ENCODE data around the gene PPP6R3. TPM values are rescaled to one million over a fixed set of nuclear protein-coding genes. Genes with fewer than 3 reads are reported as not detected.
A peak's percentile ranks its signal among the peaks of the same experiment; 100 is the strongest.

Gene PPP6R3
- total RNA-seq, 2 experiments from 2014 or later = 108 to 110 TPM

DNA sequence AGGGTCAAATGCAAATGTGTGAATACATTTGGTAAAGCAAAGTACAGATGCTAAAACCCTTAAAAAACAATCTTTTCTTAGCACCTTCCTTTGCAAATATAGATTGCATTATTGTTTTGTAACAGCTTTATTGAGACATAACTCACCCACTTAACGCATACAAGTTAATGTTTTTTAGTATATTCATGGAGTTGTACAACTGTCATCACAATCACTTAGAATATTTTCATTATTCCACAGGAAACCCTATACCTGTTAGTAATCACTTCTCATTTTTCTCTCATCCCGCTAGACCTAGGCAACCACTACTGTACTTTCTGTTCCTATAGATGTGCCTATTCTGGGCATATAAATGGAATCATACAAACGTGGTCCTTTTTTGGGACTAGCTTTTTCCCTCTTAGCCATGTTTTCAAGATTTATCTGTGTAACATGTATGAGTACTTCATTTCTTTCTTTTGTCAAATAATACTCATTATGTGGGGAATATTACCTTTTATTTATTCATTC lies 34.7 kb downstream of the PPP6R3 start:
- no peaks in the 10 kb centered on the region for H3K27me3 Mint-ChIP-seq

DNA sequence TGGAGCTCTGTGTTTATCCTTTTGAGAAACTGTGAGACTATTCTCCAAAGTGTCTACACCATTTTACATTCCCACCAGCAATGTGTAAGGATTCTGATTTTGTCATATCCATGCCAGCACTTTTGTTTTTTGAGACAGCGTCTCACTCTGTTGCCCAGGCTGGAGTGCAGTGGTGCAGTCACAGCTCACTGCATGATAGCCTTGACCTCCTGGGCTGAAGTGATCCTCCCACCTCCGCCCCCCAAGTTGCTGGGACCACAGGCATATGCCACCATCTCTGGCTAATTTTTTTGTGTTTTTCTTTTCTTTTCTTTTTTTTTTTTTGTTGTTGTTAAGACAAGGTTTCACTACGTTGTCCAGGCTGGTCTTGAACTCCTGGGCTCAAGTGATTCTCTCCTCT lies 35.3 kb downstream of the PPP6R3 start:
- ChIA-PET CTCF (interaction anchor here (1.3 kb wide), 1 partner anchor 89 kb away, joined by 3 read pairs; no protein-coding TSS in a partner anchor), POLR2A (no interaction called here)
- intact Hi-C loops (cut with micrococcal nuclease) = no loop called here
- H3K4me1 Mint-ChIP-seq (ENCODE audit: low read depth) = peaks cover 70% of the 10 kb centered on the region
- H3K9me3 Mint-ChIP-seq = no peaks in the 10 kb centered on the region
- no peak overlapping the region for H3K27ac Mint-ChIP-seq
- DNase-seq = no peak
- H3K27me3 Mint-ChIP-seq = no peaks in the 10 kb centered on the region
- no peak overlapping the region for H3K4me3 Mint-ChIP-seq
- H3K36me3 Mint-ChIP-seq = no peaks in the 10 kb centered on the region

More for the DNA sequence above, 34.7 kb downstream of the PPP6R3 start:
- no peak for DNase-seq
- Mint-ChIP-seq H3K36me3 (no peaks in the 10 kb centered on the region), H3K4me3 (no peak overlapping the region), H3K27ac (no peak overlapping the region), H3K4me1 (ENCODE audit: low read depth) (peaks cover 72% of the 10 kb centered on the region), H3K9me3 (no peaks in the 10 kb centered on the region)
- POLR2A ChIA-PET = no interaction called here
- intact Hi-C loops (cut with micrococcal nuclease) = no loop called here
- CTCF ChIA-PET = interaction anchor here (1.3 kb wide), 1 partner anchor 90 kb away, joined by 3 read pairs; no protein-coding TSS in a partner anchor

DNA sequence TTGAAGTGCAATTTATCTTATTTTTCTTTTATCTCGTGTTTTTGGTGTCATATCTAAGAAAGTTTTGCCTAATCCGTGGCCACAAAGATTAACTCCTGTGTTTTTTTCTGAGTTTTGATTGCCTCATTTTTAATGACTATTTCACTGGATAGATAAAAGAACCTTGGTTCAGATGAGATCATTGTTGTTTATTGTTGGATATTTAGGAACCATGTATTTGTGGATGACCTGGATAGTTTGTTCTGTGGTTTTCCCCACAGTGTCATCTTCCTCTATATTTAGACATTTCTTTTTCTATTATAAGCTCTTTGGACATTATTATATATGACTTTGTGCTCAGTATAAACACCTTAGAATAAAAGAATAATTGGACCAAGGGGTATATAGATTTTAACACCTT lies 37.2 kb downstream of the PPP6R3 start:
- H3K9me3 Mint-ChIP-seq = no peaks in the 10 kb centered on the region
- DNase-seq = no peak
- peaks cover 71% of the 10 kb centered on the region for H3K4me1 Mint-ChIP-seq (ENCODE audit: low read depth)
- H3K27me3 Mint-ChIP-seq = no peaks in the 10 kb centered on the region
- intact Hi-C loops (cut with micrococcal nuclease) = no loop called here
- H3K27ac Mint-ChIP-seq = no peak overlapping the region
- ChIA-PET CTCF (no interaction called here), POLR2A (no interaction called here)
- no peak overlapping the region for H3K4me3 Mint-ChIP-seq
- H3K36me3 Mint-ChIP-seq = no peaks in the 10 kb centered on the region

DNA sequence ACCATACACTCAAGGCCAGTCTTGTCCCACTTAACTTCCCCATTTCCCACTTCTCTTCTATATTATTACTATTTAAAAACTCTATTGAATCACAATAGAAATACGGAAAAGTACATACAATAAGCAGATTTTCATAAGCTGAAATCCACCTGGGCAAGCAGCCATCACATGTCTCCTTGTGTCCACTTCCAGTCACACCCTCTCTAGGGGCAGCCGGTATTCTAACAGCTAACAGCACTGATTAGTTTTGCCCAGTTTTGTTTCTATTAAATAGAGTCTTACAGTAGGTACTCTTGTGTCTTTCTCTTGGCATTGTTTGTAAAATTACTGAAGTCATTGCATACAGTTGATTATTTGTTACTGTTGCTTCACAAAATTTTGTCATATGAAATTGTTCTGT lies 37.8 kb downstream of the PPP6R3 start:
- DNase-seq = no peak
- Mint-ChIP-seq H3K4me1 (ENCODE audit: low read depth) (peaks cover 70% of the 10 kb centered on the region), H3K36me3 (no peaks in the 10 kb centered on the region), H3K4me3 (no peak overlapping the region), H3K9me3 (no peaks in the 10 kb centered on the region), H3K27me3 (no peaks in the 10 kb centered on the region), H3K27ac (no peak overlapping the region)
- POLR2A ChIA-PET = no interaction called here
- CTCF ChIA-PET = no interaction called here
- intact Hi-C loops (cut with micrococcal nuclease) = no loop called here

DNA sequence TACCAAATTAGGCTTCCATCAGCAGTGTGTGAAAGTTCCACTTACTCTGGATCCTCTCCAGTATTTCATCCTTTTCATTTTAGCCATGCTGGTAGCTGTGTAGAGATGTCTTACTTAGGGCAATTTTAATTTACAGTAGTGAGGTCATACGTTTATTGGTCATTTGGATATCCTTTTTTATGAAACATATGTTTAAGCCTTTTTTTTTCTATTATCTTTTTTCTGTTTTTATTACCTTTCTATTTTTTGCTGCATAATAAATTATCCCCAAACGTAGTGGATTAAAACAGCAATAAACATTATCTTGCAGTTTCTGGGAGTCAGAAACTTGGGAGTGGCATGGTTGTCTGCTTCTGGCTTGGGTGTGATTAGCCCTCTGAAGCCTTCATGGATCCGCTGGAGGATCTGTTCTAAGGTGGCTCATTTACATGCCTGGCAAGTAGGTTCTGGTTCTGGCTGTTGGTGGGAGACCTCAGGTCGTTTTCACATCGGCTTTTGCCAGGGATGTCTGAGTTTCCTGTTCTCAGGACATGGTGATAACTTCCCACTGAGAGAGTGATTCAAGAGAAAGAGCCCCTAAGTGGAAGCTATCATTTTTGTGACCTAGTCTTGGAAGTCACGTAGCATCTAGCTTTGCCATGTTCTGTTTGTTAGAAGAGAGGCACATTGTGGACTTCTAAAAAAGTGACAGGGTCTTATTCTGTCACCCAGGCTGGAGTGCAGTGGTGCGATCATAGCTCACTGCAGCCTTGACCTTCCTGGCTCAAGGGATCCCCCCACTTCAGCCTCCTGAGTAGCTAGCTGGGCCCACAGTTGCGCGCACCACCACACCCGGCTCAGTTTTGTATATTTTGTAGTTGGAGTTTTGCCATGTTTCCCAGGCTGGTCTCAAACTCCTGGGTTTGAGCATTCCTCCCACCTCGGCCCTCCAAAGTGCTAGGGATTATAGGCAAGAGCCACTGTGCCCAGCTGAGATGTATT lies 38.6 kb downstream of the PPP6R3 start:
- no peak for DNase-seq
- Mint-ChIP-seq H3K27ac (peak overlapping the region; percentile 21), H3K4me3 (no peak overlapping the region), H3K9me3 (no peaks in the 10 kb centered on the region), H3K36me3 (no peaks in the 10 kb centered on the region), H3K4me1 (ENCODE audit: low read depth) (peaks cover 78% of the 10 kb centered on the region), H3K27me3 (no peaks in the 10 kb centered on the region)
- intact Hi-C loops (cut with micrococcal nuclease) = no loop called here
- ChIA-PET CTCF (no interaction called here), POLR2A (no interaction called here)

DNA sequence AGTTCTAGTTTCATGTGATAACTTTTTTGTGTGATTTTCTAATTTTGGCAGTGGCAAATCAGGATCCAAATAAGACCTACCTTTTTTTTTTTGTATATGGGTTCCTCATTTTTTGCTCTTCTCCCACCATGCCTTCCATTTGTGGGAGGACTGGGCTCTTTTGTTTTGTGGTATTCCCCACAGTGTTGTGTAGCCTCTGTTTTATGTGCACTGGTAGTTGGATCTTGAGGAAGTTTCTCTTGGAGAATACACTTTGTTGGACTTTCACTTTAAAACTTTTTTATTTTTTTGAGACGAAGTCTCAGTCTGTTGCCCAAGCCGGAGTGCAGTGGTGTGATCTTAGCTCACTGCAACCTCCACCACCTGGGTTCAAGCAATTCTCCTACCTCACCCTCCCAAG lies 39.7 kb downstream of the PPP6R3 start:
- H3K27me3 Mint-ChIP-seq = no peaks in the 10 kb centered on the region
- H3K36me3 Mint-ChIP-seq = no peaks in the 10 kb centered on the region
- POLR2A ChIA-PET = no interaction called here
- H3K9me3 Mint-ChIP-seq = no peaks in the 10 kb centered on the region
- DNase-seq = no peak
- CTCF ChIA-PET = no interaction called here
- peaks cover 80% of the 10 kb centered on the region for H3K4me1 Mint-ChIP-seq (ENCODE audit: low read depth)
- intact Hi-C loops (cut with micrococcal nuclease) = no loop called here
- H3K4me3 Mint-ChIP-seq = no peak overlapping the region
- no peak overlapping the region for H3K27ac Mint-ChIP-seq

DNA sequence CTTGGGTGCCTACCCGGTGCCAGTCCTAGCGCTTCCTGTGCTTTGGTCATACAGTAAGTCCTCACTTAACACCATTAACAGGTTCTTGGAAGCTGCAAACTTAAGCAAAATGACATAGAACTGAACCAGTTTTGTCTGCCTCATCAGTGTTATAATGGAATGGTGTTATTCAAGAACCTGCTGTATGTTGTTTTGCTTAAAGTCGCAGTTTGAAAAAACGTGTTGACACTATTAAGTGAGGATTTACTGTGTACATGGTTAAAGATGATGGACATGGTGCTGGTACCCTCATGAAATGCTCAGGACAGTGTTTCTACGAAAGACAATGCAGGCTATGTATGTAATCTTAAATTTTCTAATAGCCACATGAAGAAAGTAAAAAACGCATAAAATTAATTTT lies 41.3 kb downstream of the PPP6R3 start:
- Mint-ChIP-seq H3K4me3 (no peak overlapping the region), H3K27ac (no peak overlapping the region), H3K4me1 (ENCODE audit: low read depth) (peaks cover 79% of the 10 kb centered on the region), H3K36me3 (peaks cover 3% of the 10 kb centered on the region), H3K27me3 (no peaks in the 10 kb centered on the region), H3K9me3 (no peaks in the 10 kb centered on the region)
- DNase-seq = no peak
- POLR2A ChIA-PET = no interaction called here
- CTCF ChIA-PET = no interaction called here
- intact Hi-C loops (cut with micrococcal nuclease) = no loop called here

DNA sequence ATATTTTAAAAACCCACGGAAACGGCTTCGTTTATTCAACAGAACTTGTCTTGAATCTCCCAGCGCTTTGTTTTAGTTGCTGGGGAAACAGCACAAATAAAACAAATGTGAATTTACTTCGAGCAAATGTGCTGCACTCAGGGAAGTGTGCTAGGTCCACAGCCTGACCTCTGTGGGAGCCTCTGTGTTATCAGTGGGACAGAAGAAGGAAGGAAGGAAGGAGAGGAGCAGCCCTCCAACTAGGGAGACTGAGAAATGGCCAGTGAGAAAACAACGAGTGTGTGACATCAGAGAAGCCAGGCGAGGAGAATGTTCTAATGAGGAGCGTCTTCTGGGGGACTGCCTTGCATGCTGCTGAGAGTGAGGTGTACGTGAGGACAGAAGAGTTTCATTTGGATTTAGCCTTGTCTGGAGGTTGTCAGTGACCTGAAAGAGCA lies 42.7 kb downstream of the PPP6R3 start:
- POLR2A ChIA-PET = no interaction called here
- Mint-ChIP-seq H3K27me3 (no peaks in the 10 kb centered on the region), H3K9me3 (no peaks in the 10 kb centered on the region)

DNA sequence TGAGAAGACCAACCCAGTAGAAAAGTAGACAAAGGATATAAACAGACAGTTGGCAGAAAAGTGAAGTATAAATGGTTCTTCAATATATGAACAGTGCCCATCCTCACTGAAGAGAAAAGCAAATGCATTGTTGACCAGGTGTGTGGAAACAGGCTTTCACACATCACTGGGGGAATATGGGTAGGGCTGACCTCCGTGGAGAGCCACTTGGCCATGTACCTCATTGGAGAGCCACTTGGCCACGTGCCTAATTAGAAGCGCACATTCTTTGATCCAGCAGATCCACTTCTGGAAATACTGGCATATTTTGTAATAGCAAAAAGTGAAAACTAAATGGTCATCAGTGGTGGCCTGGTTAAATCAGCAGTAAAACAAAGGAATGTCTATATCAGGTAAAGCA lies 43.2 kb downstream of the PPP6R3 start:
- Mint-ChIP-seq H3K27ac (no peak overlapping the region), H3K4me1 (ENCODE audit: low read depth) (peaks cover 78% of the 10 kb centered on the region), H3K36me3 (peaks cover 4% of the 10 kb centered on the region), H3K4me3 (no peak overlapping the region), H3K9me3 (no peaks in the 10 kb centered on the region), H3K27me3 (no peaks in the 10 kb centered on the region)
- POLR2A ChIA-PET = no interaction called here
- no peak for DNase-seq
- intact Hi-C loops (cut with micrococcal nuclease) = no loop called here
- CTCF ChIA-PET = interaction anchor here (0.6 kb wide), 1 partner anchor 10 kb away, joined by 3 read pairs; no protein-coding TSS in a partner anchor

More for the DNA sequence above, 42.7 kb downstream of the PPP6R3 start:
- CTCF ChIA-PET = no interaction called here
- peaks cover 4% of the 10 kb centered on the region for H3K36me3 Mint-ChIP-seq
- no peak overlapping the region for H3K4me3 Mint-ChIP-seq
- H3K4me1 Mint-ChIP-seq (ENCODE audit: low read depth) = peaks cover 78% of the 10 kb centered on the region
- intact Hi-C loops (cut with micrococcal nuclease) = no loop called here
- no peak for DNase-seq
- H3K27ac Mint-ChIP-seq = no peak overlapping the region

DNA sequence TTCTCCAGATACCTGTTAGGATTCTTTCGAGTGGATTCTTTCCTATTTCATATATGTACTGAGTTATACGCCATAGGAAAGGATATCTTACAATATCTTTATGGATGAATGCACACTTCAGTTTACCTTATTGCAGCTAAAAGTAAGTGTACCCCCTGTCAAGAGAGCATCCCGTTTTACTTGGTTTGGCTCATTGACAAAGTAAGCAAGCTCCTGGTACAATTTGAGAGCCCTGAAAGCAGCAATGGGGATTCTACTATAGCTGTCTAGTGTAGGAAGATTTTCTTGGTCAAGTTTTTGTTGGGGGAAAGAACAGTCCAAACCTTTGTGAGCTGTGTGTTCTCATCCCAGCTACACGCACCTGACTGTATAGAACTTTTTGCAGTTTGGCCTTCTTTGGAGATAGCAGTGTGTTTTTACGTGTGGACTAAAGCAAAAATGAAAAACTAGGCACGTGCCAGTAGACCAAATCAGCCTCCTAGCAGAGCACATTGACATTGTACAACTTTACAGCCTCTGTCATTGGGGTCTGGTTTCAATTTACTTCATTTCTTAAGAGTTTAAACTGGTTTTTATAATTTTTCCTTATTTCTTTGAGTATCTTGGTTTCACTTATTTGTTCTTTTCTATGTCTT lies 44.0 kb downstream of the PPP6R3 start:
- peaks cover 6% of the 10 kb centered on the region for H3K36me3 Mint-ChIP-seq
- CTCF ChIA-PET = interaction anchor here (0.6 kb wide), 1 partner anchor 9 kb away, joined by 3 read pairs; no protein-coding TSS in a partner anchor
- no peak overlapping the region for H3K4me3 Mint-ChIP-seq
- POLR2A ChIA-PET = no interaction called here
- H3K9me3 Mint-ChIP-seq = no peaks in the 10 kb centered on the region
- no peak overlapping the region for H3K27ac Mint-ChIP-seq
- no peak for DNase-seq
- peaks cover 75% of the 10 kb centered on the region for H3K4me1 Mint-ChIP-seq (ENCODE audit: low read depth)
- intact Hi-C loops (cut with micrococcal nuclease) = no loop called here
- no peaks in the 10 kb centered on the region for H3K27me3 Mint-ChIP-seq

DNA sequence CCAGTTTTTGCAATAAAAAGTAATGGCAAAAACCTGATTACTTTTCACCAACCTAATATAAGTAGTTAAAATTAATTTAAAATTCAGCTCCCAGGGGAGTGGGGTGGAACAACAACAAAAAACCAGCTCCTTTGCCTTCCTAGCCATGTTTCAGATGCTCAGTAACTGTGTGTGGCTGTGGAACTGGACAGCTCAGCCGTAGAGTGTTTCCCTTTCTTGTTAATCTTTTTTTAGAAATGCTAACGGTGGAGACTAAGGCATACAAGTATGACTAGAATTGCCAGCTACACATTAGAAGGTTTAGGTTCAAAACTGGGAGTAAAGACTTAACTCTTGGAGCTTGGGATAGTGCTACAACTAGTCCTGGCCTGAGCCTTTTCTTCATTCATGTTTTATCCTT lies 45.0 kb downstream of the PPP6R3 start:
- DNase-seq = no peak
- POLR2A ChIA-PET = no interaction called here
- intact Hi-C loops (cut with micrococcal nuclease) = no loop called here
- H3K4me3 Mint-ChIP-seq = no peak overlapping the region
- H3K36me3 Mint-ChIP-seq = peaks cover 6% of the 10 kb centered on the region
- no peaks in the 10 kb centered on the region for H3K9me3 Mint-ChIP-seq
- no peaks in the 10 kb centered on the region for H3K27me3 Mint-ChIP-seq
- CTCF ChIA-PET = interaction anchor here (2.4 kb wide), 1 partner anchor 79 kb away, joined by 6 read pairs; no protein-coding TSS in a partner anchor
- H3K4me1 Mint-ChIP-seq (ENCODE audit: low read depth) = peaks cover 71% of the 10 kb centered on the region
- H3K27ac Mint-ChIP-seq = no peak overlapping the region

DNA sequence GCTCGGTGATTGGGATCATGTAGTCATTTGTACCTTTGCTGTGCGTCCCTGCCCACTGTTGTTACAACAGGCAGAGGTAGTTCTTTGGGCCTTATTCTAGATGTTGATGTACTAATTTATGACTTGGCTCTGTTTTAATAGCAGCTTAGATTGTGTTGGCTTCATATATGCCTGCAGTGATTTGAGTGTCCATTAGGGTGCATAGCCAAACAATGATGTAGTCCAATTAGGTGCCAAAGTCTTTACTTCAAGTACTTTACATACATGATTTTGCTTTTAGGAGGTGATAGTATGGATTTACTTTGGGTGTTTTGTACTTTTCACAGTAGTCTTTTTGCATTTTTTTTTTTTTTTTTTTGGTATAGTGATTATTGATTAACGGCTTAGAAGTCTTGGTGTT lies 46.4 kb downstream of the PPP6R3 start:
- intact Hi-C loops (cut with micrococcal nuclease) = no loop called here
- CTCF ChIA-PET = interaction anchor here (2.4 kb wide), 1 partner anchor 77 kb away, joined by 6 read pairs; no protein-coding TSS in a partner anchor

More for the DNA sequence above, 46.4 kb downstream of the PPP6R3 start:
- Mint-ChIP-seq H3K27me3 (no peaks in the 10 kb centered on the region), H3K9me3 (no peaks in the 10 kb centered on the region), H3K36me3 (peaks cover 11% of the 10 kb centered on the region), H3K27ac (no peak overlapping the region), H3K4me1 (ENCODE audit: low read depth) (peaks cover 67% of the 10 kb centered on the region), H3K4me3 (no peak overlapping the region)
- no peak for DNase-seq
- POLR2A ChIA-PET = no interaction called here
